ENCODE data around the gene PROM1.

The PROM1 gene

GRCh38 chr4:16056681-16057385, 27.0 kb downstream of the PROM1 start:
- Histone ChIP-seq H3K4me2 (ENCODE audit: low read depth, low read length, poor library complexity, severe bottlenecking) (no peak overlapping the region), H3K9me3 (ENCODE audit: insufficient read depth, low read depth, low read length) (no peaks in the 10 kb centered on the region), H3K9me2 (replicated peaks; ENCODE audit: low read depth, low read length) (no peaks in the 10 kb centered on the region), H3K36me3 (ENCODE audit: insufficient read depth, low read length) (no peaks in the 10 kb centered on the region), H4K20me1 (ENCODE audit: insufficient read depth, low read length, poor library complexity, severe bottlenecking) (no peaks in the 10 kb centered on the region), H3K27me3 (ENCODE audit: insufficient read depth, low read length, poor library complexity, severe bottlenecking) (no peaks in the 10 kb centered on the region), H3F3A (ENCODE audit: low read depth) (no peaks in the 10 kb centered on the region), H2AFZ (ENCODE audit: low read length) (peak overlapping the region; percentile 32), H3K9ac (ENCODE audit: low read depth, low read length, poor library complexity, severe bottlenecking) (peak overlapping the region; percentile 71), H3K79me2 (ENCODE audit: insufficient read depth, low read length) (no peaks in the 10 kb centered on the region), H3K4me3 (ENCODE audit: low read length, poor library complexity, severe bottlenecking) (no peak overlapping the region), H3K4me1 (ENCODE audit: insufficient read depth, low read length, poor library complexity, severe bottlenecking) (peaks cover 36% of the 10 kb centered on the region)
- TF ChIP-seq CTCF (conservative IDR thresholded peaks at IDR 0.05; ENCODE audit: low read length): no peak
- no peak for TF ChIP-seq EZH2phosphoT487 (IDR thresholded peaks at IDR 0.05; ENCODE audit: borderline replicate concordance)

GRCh38 chr4:16055873-16056272, 27.9 kb downstream of the PROM1 start:
- Histone ChIP-seq H3K79me2 (ENCODE audit: insufficient read depth, low read length) (no peaks in the 10 kb centered on the region), H3K9me3 (ENCODE audit: insufficient read depth, low read depth, low read length) (no peaks in the 10 kb centered on the region), H3K36me3 (ENCODE audit: insufficient read depth, low read length) (no peaks in the 10 kb centered on the region), H3K4me1 (ENCODE audit: insufficient read depth, low read length, poor library complexity, severe bottlenecking) (peaks cover 36% of the 10 kb centered on the region), H3K27me3 (ENCODE audit: insufficient read depth, low read length, poor library complexity, severe bottlenecking) (no peaks in the 10 kb centered on the region), H3F3A (ENCODE audit: low read depth) (no peaks in the 10 kb centered on the region), H3K4me3 (ENCODE audit: low read length, poor library complexity, severe bottlenecking) (peak overlapping the region; percentile 42), H3K9ac (ENCODE audit: low read depth, low read length, poor library complexity, severe bottlenecking) (peak overlapping the region; percentile 71), H3K9me2 (replicated peaks; ENCODE audit: low read depth, low read length) (no peaks in the 10 kb centered on the region), H2AFZ (ENCODE audit: low read length) (peak overlapping the region; percentile 72), H3K4me2 (ENCODE audit: low read depth, low read length, poor library complexity, severe bottlenecking) (peak overlapping the region; percentile 69), H4K20me1 (ENCODE audit: insufficient read depth, low read length, poor library complexity, severe bottlenecking) (no peaks in the 10 kb centered on the region)
- TF ChIP-seq EZH2phosphoT487 (IDR thresholded peaks at IDR 0.05; ENCODE audit: borderline replicate concordance): no peak
- no peak for TF ChIP-seq CTCF (conservative IDR thresholded peaks at IDR 0.05; ENCODE audit: low read length)

- no peak for TF ChIP-seq CTCF (conservative IDR thresholded peaks at IDR 0.05; ENCODE audit: low read length)
- no peak for TF ChIP-seq EZH2phosphoT487 (IDR thresholded peaks at IDR 0.05; ENCODE audit: borderline replicate concordance)
- no peaks in the 10 kb centered on the region for H3K27me3 ChIP-seq (ENCODE audit: insufficient read depth, low read length, poor library complexity, severe bottlenecking)
- H3K9me3 ChIP-seq (ENCODE audit: insufficient read depth, low read depth, low read length): no peaks in the 10 kb centered on the region
- H3K9ac ChIP-seq (ENCODE audit: low read depth, low read length, poor library complexity, severe bottlenecking): peak overlapping the region; percentile 71
- no peaks in the 10 kb centered on the region for H4K20me1 ChIP-seq (ENCODE audit: insufficient read depth, low read length, poor library complexity, severe bottlenecking)
- peak overlapping the region; percentile 69 for H3K4me2 ChIP-seq (ENCODE audit: low read depth, low read length, poor library complexity, severe bottlenecking)
- no peaks in the 10 kb centered on the region for H3K36me3 ChIP-seq (ENCODE audit: insufficient read depth, low read length)
- no peaks in the 10 kb centered on the region for H3K9me2 ChIP-seq (replicated peaks; ENCODE audit: low read depth, low read length)
- H3K4me3 ChIP-seq (ENCODE audit: low read length, poor library complexity, severe bottlenecking): peak overlapping the region; percentile 42
- peak overlapping the region; percentile 72 for H2AFZ ChIP-seq (ENCODE audit: low read length)
- no peaks in the 10 kb centered on the region for H3F3A ChIP-seq (ENCODE audit: low read depth)
- peaks cover 36% of the 10 kb centered on the region for H3K4me1 ChIP-seq (ENCODE audit: insufficient read depth, low read length, poor library complexity, severe bottlenecking)
- H3K79me2 ChIP-seq (ENCODE audit: insufficient read depth, low read length): no peaks in the 10 kb centered on the region
Measured at GRCh38 chr4:16055471-16055870, 28.4 kb downstream of the PROM1 start.
